K562 (cell line): ENCODE data around the gene B4GALT5. TPM values are rescaled to one million over a fixed set of nuclear protein-coding genes. Genes with fewer than 3 reads are reported as not detected.

Experiments used
- ARID2 ChIP-seq: fragments of 450-650 bp; IDR thresholded peaks from 2 replicates; pipeline ENCODE4 v1.6.1; 2017; ENCODE audit warnings: antibody characterized with exemption, mild to moderate bottlenecking
- ATF7 ChIP-seq: fragments of 450-650 bp; IDR thresholded peaks from 2 replicates; pipeline ENCODE4 v1.7.1; 2014; ENCODE audit warnings: mild to moderate bottlenecking, moderate library complexity
- BACH1 ChIP-seq: fragments of 200-800 bp; sonication (Bioruptor generic); IDR thresholded peaks from 2 replicates; pipeline ENCODE4 v1.6.1; 2016; ENCODE audit warnings: missing genetic modification characterization, missing compliant biosample characterization
- BCOR ChIP-seq: fragments of 450-650 bp; IDR thresholded peaks from 2 replicates; pipeline ENCODE4 v1.6.1; 2016
- CC2D1A ChIP-seq: fragments of 450-650 bp; IDR thresholded peaks from 2 replicates; pipeline ENCODE4 v1.6.1; 2017; ENCODE audit warnings: mild to moderate bottlenecking
- CTBP1 ChIP-seq: fragments of 450-650 bp; IDR thresholded peaks from 2 replicates; pipeline ENCODE4 v1.6.1; 2016; ENCODE audit warnings: borderline replicate concordance
- ESRRA ChIP-seq: fragments of 450-650 bp; IDR thresholded peaks from 2 replicates; pipeline ENCODE4 v1.6.1; 2014; ENCODE audit warnings: low read depth, mild to moderate bottlenecking, moderate library complexity, borderline replicate concordance
- HSF4 ChIP-seq: fragments of 250-450 bp; sonication (Bioruptor Pico); IDR thresholded peaks from 2 replicates; pipeline ENCODE4 v2.1.2; 2022; ENCODE audit warnings: mild to moderate bottlenecking, moderate library complexity, borderline replicate concordance
- KDM1A ChIP-seq, 2 experiments: fragments of 450-650 bp; IDR thresholded peaks; 2 replicates each; pipeline ENCODE4 v1.6.1; 2016; ENCODE audit warnings: mild to moderate bottlenecking in 2 of 2
- KDM4B ChIP-seq, 2 experiments: fragments of 450-650 bp in 1 of 2; sonication (generic) in 1 of 2; IDR thresholded peaks; 2 replicates each; pipeline ENCODE4 v1.6.1; 2016 to 2017; ENCODE audit warnings: borderline replicate concordance in 2 of 2, antibody characterized with exemption in 1 of 2, low read depth in 1 of 2, mild to moderate bottlenecking in 1 of 2
- MAFK ChIP-seq: IDR thresholded peaks from 2 replicates; pipeline ENCODE4 v1.6.1; 2011; ENCODE audit warnings: low read length, improper control_type of control experiment
- PHF8 ChIP-seq: fragments of 200-600 bp; sonication (generic); IDR thresholded peaks from 2 replicates; pipeline ENCODE4 v1.6.1; 2012; ENCODE audit warnings: mixed run types, mild to moderate bottlenecking, inconsistent platforms, low read length, moderate library complexity, borderline replicate concordance
- SOX6 ChIP-seq: fragments of 450-650 bp; IDR thresholded peaks from 2 replicates; pipeline ENCODE4 v1.6.1; 2014; ENCODE audit warnings: mild to moderate bottlenecking
- TAF1 ChIP-seq: IDR thresholded peaks from 2 replicates; pipeline ENCODE4 v1.6.1; 2011; ENCODE audit warnings: mild to moderate bottlenecking, low read length, moderate library complexity; ENCODE audit not compliant: insufficient read depth, control insufficient read depth, severe bottlenecking; ENCODE audit errors: extremely low read depth
- TAL1 ChIP-seq: fragments of 450-650 bp; IDR thresholded peaks from 2 replicates; pipeline ENCODE4 v1.6.1; 2016; ENCODE audit warnings: mild to moderate bottlenecking
- TBP ChIP-seq: optimal IDR thresholded peaks from 2 replicates; pipeline ENCODE3; 2011; ENCODE audit warnings: low read depth, low read length, improper control_type of control experiment
- TCF3 ChIP-seq: sonication (generic); formaldehyde crosslinking; IDR thresholded peaks from 2 replicates; pipeline ENCODE4 v1.4.0; 2020; ENCODE audit warnings: mild to moderate bottlenecking, missing genetic modification reagents
- TFAP4 ChIP-seq: sonication (generic); formaldehyde crosslinking; IDR thresholded peaks from 2 replicates; pipeline ENCODE4 v1.8.0; 2022; ENCODE audit warnings: missing genetic modification reagents, mild to moderate bottlenecking, moderate library complexity, borderline replicate concordance
- THAP7 ChIP-seq: fragments of 250-450 bp; sonication (Bioruptor Pico); IDR thresholded peaks from 2 replicates; pipeline ENCODE4 v1.5.0; 2021
- ZEB2 ChIP-seq: fragments of 450-650 bp; IDR thresholded peaks from 2 replicates; pipeline ENCODE4 v1.6.1; 2016
- ZNF23 ChIP-seq: fragments of 250-450 bp; sonication (Bioruptor Pico); IDR thresholded peaks from 2 replicates; pipeline ENCODE4 v1.4.0; 2020; ENCODE audit warnings: mild to moderate bottlenecking
- polyA plus RNA-seq, 8 experiments: library from polyadenylated mRNA; depleted of rRNA in 4 of 8; stranded (reverse) in 5 of 8; unstranded in 3 of 8; fragments of >200 nt; fragmentation: Nextera tagmentation in 2 of 8; fragmentation: Illumina TruSeq in 1 of 8; extraction: Ambion mirVana in 2 of 8; extraction: Trizol in 1 of 8; gene quantifications; 2 replicates each; pipeline versions ENCODE4 v1.2.1 to v1.2.3, GENCODE V29; 2011 to 2014; ENCODE audit warnings: inconsistent platforms in 1 of 8, missing spikeins in 1 of 8
- total RNA-seq, 7 experiments: library from RNA; depleted of rRNA in 6 of 7; stranded (reverse); fragments of >200 nt in 6 of 7; fragmentation: Illumina TruSeq in 2 of 7; extraction: Trizol in 2 of 7; gene quantifications; 2 replicates each; pipeline versions ENCODE4 v1.2.1 to v1.2.3, GENCODE V29; 2011 to 2021; ENCODE audit warnings: low replicate concordance in 1 of 7
- TF ChIP-seq, protein P1 (sequence below), 2 experiments: fragments of 450-650 bp; conservative IDR thresholded peaks; 2 replicates each; pipeline ENCODE4 v1.6.1; 2017; ENCODE audit warnings: mild to moderate bottlenecking in 2 of 2, moderate library complexity in 2 of 2
- TF ChIP-seq, protein P2 (sequence below), 3 experiments: IDR thresholded peaks in 2 of 3; conservative IDR thresholded peaks in 1 of 3; 2 replicates each; pipeline ENCODE4 v1.5.1; 2011 to 2012; ENCODE audit warnings: low read length in 3 of 3, mild to moderate bottlenecking in 3 of 3, control low read depth in 2 of 3, improper control_type of control experiment in 1 of 3, inconsistent platforms in 1 of 3, low read depth in 1 of 3, mixed read lengths in 1 of 3, moderate library complexity in 1 of 3; ENCODE audit not compliant: insufficient read depth in 2 of 3

Gene B4GALT5
- total and polyA plus RNA-seq, 9 of the 15 experiments (the other 6 are each of a cell fraction or from before 2014, with no cell fraction given) = 8.5 to 32.6 (median 23.4) TPM

DNA sequence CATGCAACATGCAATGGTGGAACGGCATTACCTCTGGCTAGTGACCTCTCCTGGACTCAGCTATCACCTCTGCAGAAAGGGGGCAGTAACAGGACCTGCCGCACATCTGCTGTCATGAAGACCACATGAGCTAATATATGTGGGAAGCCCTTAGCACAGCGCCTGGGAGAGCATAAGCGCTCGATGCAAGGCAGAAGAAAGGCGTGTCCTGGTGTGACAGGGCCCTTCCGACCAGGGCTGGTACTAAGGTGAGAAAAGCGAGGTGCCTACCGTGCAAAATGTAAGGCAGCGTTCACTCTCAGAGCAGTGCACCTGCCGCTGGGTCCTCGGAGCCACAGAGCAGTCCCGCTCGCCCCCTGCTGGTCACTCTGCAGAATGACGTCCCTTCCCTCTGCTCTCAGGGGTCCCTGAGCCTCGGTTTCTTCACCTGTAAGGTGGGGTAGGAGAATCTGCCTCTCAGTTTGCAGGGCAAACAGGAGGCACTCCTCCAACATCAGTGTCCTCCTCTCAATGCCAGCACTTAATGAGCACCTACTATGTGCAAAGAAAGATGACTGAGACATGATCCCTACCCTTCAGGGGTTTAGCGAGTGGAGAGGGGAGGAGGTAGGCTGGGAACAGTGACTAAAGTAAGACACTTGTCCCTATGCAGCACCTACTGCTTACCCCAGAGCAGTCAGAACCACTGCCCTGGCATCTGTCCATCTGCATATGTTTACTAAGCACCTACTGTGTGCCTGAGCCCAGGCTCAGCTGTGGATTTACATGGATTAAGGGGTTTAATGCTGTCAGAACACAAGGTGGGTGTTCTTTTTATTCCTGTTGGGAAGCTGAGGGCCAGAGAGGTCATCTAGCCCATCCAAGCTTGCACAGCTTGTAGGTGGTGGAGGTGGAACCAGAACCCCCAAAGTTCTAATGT is 104.7 kb downstream of the B4GALT5 start (continued):
- TF ChIP-seq ZNF23 (CRISPR knock-in tag) (no peak), BACH1 (tag) (no peak), ZEB2 (peak; percentile 49; the same call in 1 of the 2 replicates), KDM4B (IDR thresholded peaks at IDR 0.05; ENCODE audit: borderline replicate concordance in 2 of 2, low read depth in 1 of 2) (0 out of 4 replicates have a peak, but pooled peaks of 1 of the 2 experiments have one; percentile 54), TAL1 (no peak), BCOR (peak; percentile 43; the same call in 1 of the 2 replicates), HSF4 (no peak), THAP7 (CRISPR knock-in tag) (no peak), ESRRA (peak; percentile 52; the same call in 1 of the 2 replicates), CTBP1 (peak; percentile 72; the same call in 1 of the 2 replicates), ATF7 (peak; percentile 58), PHF8 (no peak), MAFK (no peak), ARID2 (0 out of 2 replicates have a peak, but pooled peaks have one; percentile 52), TCF3 (CRISPR knock-in tag) (0 out of 2 replicates have a peak, but pooled peaks have one; percentile 30), SOX6 (no peak), TBP (no peak), TAF1 (no peak), TFAP4 (CRISPR knock-in tag) (peak; percentile 48; the same call in 1 of the 2 replicates), CC2D1A (peak; percentile 73), KDM1A (IDR thresholded peaks at IDR 0.05) (peak in 1 of 2 experiments; percentile 6; a peak in 1 of 4 replicates)
- TF ChIP-seq, protein P1, sequence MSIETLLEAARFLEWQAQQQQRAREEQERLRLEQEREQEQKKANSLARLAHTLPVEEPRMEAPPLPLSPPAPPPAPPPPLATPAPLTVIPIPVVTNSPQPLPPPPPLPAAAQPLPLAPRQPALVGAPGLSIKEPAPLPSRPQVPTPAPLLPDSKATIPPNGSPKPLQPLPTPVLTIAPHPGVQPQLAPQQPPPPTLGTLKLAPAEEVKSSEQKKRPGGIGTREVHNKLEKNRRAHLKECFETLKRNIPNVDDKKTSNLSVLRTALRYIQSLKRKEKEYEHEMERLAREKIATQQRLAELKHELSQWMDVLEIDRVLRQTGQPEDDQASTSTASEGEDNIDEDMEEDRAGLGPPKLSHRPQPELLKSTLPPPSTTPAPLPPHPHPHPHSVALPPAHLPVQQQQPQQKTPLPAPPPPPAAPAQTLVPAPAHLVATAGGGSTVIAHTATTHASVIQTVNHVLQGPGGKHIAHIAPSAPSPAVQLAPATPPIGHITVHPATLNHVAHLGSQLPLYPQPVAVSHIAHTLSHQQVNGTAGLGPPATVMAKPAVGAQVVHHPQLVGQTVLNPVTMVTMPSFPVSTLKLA (conservative IDR thresholded peaks at IDR 0.05) = peak in 1 of 2 experiments; percentile 51; a peak in 1 of 4 replicates
- TF ChIP-seq, protein P2, sequence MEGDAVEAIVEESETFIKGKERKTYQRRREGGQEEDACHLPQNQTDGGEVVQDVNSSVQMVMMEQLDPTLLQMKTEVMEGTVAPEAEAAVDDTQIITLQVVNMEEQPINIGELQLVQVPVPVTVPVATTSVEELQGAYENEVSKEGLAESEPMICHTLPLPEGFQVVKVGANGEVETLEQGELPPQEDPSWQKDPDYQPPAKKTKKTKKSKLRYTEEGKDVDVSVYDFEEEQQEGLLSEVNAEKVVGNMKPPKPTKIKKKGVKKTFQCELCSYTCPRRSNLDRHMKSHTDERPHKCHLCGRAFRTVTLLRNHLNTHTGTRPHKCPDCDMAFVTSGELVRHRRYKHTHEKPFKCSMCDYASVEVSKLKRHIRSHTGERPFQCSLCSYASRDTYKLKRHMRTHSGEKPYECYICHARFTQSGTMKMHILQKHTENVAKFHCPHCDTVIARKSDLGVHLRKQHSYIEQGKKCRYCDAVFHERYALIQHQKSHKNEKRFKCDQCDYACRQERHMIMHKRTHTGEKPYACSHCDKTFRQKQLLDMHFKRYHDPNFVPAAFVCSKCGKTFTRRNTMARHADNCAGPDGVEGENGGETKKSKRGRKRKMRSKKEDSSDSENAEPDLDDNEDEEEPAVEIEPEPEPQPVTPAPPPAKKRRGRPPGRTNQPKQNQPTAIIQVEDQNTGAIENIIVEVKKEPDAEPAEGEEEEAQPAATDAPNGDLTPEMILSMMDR (IDR thresholded peaks at IDR 0.05 in 2 of 3, conservative IDR thresholded peaks at IDR 0.05 in 1 of 3; ENCODE audit: insufficient read depth in 2 of 3, low read depth in 1 of 3, low read length in 3 of 3) = peak; percentile 86 to 99 (median 92)
